Breast epithelium (tissue), 4 donors: ENCODE measurements around the gene EDC4. TPM values are rescaled to one million over a fixed set of nuclear protein-coding genes. Genes with fewer than 3 reads are reported as not detected.
A peak's percentile ranks its signal among the peaks of the same experiment; 100 is the strongest.

Experiments used
- DNase-seq, 2 donors: peaks; one replicate each; pipeline ENCODE4 v3.0.0-alpha.2; 2019; ENCODE audit warnings: low spot score in 2 of 2
- H3K27ac ChIP-seq, 2 donors: fragments of 200-600 bp; sonication (generic) in 1 of 2; one replicate each; pipeline ENCODE4 v1.5.1; 2016 to 2019; ENCODE audit warnings: mild to moderate bottlenecking in 1 of 2
- H3K27me3 ChIP-seq, 2 donors: fragments of 200-600 bp; sonication (generic) in 1 of 2; one replicate each; pipeline versions ENCODE4 v1.5.1 to v1.6.0; 2017 to 2019; ENCODE audit warnings: control low read depth in 1 of 2, mild to moderate bottlenecking in 1 of 2
- H3K36me3 ChIP-seq: fragments of 200-600 bp; one replicate; pipeline ENCODE4 v1.5.1; 2019
- H3K4me1 ChIP-seq, 2 donors: fragments of 200-600 bp; sonication (generic); one replicate each; pipeline ENCODE4 v1.5.1; 2016 to 2019; ENCODE audit warnings: control low read depth in 1 of 2
- H3K4me3 ChIP-seq, 3 donors: fragments of 200-600 bp; sonication (generic); 1 replicate in 2 of 3; 2 replicates in 1 of 3; pipeline ENCODE4 v1.5.1; 2016 to 2019; ENCODE audit warnings: mild to moderate bottlenecking in 3 of 3, moderate library complexity in 2 of 3
- H3K9me3 ChIP-seq, 2 donors: fragments of 200-600 bp; sonication (generic) in 1 of 2; one replicate each; pipeline ENCODE4 v1.5.1; 2016 to 2019; ENCODE audit warnings: control low read depth in 1 of 2
- CTCF ChIP-seq, 3 donors: fragments of 450-650 bp; IDR thresholded peaks; one replicate each; pipeline ENCODE4 v1.5.1; 2016 to 2017; ENCODE audit warnings: antibody characterized with exemption in 3 of 3, mild to moderate bottlenecking in 3 of 3, moderate library complexity in 3 of 3
- POLR2A ChIP-seq: fragments of 450-650 bp; IDR thresholded peaks from one replicate; pipeline ENCODE4 v1.6.1; 2016; ENCODE audit warnings: antibody characterized with exemption, mild to moderate bottlenecking, moderate library complexity
- POLR2AphosphoS5 ChIP-seq, 3 donors: sonication (generic); formaldehyde crosslinking; IDR thresholded peaks; one replicate each; pipeline ENCODE4 v1.6.1; 2017; ENCODE audit warnings: antibody characterized with exemption in 3 of 3
- intact Hi-C: fragments of 100-400 bp; cut with DNase I; formaldehyde crosslinking; loops from one replicate; pipeline ENCODE4 v1.15.1; 2023; ENCODE audit warnings: low total_unique reads
- total RNA-seq, 3 donors: library from RNA; depleted of rRNA; stranded (reverse); fragments of >200 nt; gene quantifications; one replicate each; pipeline ENCODE4 v1.1.0, GENCODE V29; 2016

The EDC4 gene
- total RNA-seq, 3 donors from 2014 or later: 43.3 to 57.0 (median 53.6) TPM

- intact Hi-C loops: no loop called here
- H3K4me3 ChIP-seq: peak within 1 kb of the TSS; percentile 82 to 96 (median 84)
- H3K27me3 ChIP-seq: no peaks in the 10 kb centered on the region
- peak; percentile 92 to 95 for DNase-seq
- H3K27ac ChIP-seq: peak within 1 kb of the TSS; percentile 99 to 100
- H3K9me3 ChIP-seq: no peaks in the 10 kb centered on the region
- H3K4me1 ChIP-seq: peaks cover 21 to 31% of the 10 kb centered on the region in 2 donors
- H3K36me3 ChIP-seq: no peaks in the 10 kb centered on the region
- TF ChIP-seq POLR2A: no peak
- TF ChIP-seq CTCF (IDR thresholded peaks at IDR 0.05): peak; percentile 90 to 95 (median 90)
- TF ChIP-seq POLR2AphosphoS5 (IDR thresholded peaks at IDR 0.05): peak; percentile 58 to 83 (median 81)
Measured at GRCh38 chr16:67841816-67842508, 30.9 kb upstream of the EDC4 start, which contains the start of gene THAP11. THAP11 (plus strand) TSS chr16:67842320; CDS start chr16:67842555, 235 bp downstream.

- Histone ChIP-seq H3K9me3 (no peaks in the 10 kb centered on the region), H3K36me3 (no peaks in the 10 kb centered on the region), H3K27me3 (no peaks in the 10 kb centered on the region), H3K4me1 (peaks cover 21 to 31% of the 10 kb centered on the region in 2 donors), H3K4me3 (peak overlapping the region; percentile 82 to 96 (median 84)), H3K27ac (peak overlapping the region; percentile 99 to 100)
- intact Hi-C loops: no loop called here
- TF ChIP-seq POLR2AphosphoS5 (IDR thresholded peaks at IDR 0.05): no peak
- TF ChIP-seq CTCF (IDR thresholded peaks at IDR 0.05): peak in 1 of 3 donors; percentile 8
- TF ChIP-seq POLR2A: no peak
- DNase-seq: peak in 1 of 2 donors; percentile 30
Measured at GRCh38 chr16:67842509-67843342, 30.1 kb upstream of the EDC4 start.

GRCh38 chr16:67843343-67843765 lies 29.5 kb upstream of the EDC4 start:
- TF ChIP-seq CTCF (IDR thresholded peaks at IDR 0.05): no peak
- TF ChIP-seq POLR2A: no peak
- TF ChIP-seq POLR2AphosphoS5 (IDR thresholded peaks at IDR 0.05): no peak
- no peaks in the 10 kb centered on the region for H3K9me3 ChIP-seq
- H3K4me3 ChIP-seq: peak overlapping the region; percentile 82 to 96 (median 84)
- no peaks in the 10 kb centered on the region for H3K27me3 ChIP-seq
- peak overlapping the region; percentile 99 to 100 for H3K27ac ChIP-seq
- intact Hi-C loops: no loop called here
- H3K36me3 ChIP-seq: no peaks in the 10 kb centered on the region
- no peak for DNase-seq
- peaks cover 21 to 31% of the 10 kb centered on the region in 2 donors for H3K4me1 ChIP-seq

GRCh38 chr16:67844497-67844896 lies 28.4 kb upstream of the EDC4 start:
- no peak overlapping the region for H3K27ac ChIP-seq
- H3K4me1 ChIP-seq: peaks cover 21 to 31% of the 10 kb centered on the region in 2 donors
- H3K27me3 ChIP-seq: no peaks in the 10 kb centered on the region
- intact Hi-C loops: no loop called here
- TF ChIP-seq POLR2A (no peak), CTCF (IDR thresholded peaks at IDR 0.05) (no peak), POLR2AphosphoS5 (IDR thresholded peaks at IDR 0.05) (no peak)
- no peaks in the 10 kb centered on the region for H3K36me3 ChIP-seq
- H3K9me3 ChIP-seq: no peaks in the 10 kb centered on the region
- DNase-seq: no peak
- H3K4me3 ChIP-seq: peak overlapping the region in 2 of 3 donors; percentile 29 to 84
